ENCODE results near the gene DAD1. TPM values are rescaled to one million over a fixed set of nuclear protein-coding genes. Genes with fewer than 3 reads are reported as not detected.

The DAD1 gene
- total RNA-seq, 2 donors from 2014 or later: 176 to 193 TPM

GRCh38 chr14:22627506-22628263, 38.7 kb upstream of the DAD1 start:
- Mint-ChIP-seq H3K4me1 (peaks cover 10% of the 10 kb centered on the region), H3K27me3 (ENCODE audit: insufficient read depth) (peaks cover 2% of the 10 kb centered on the region), H3K4me3 (no peak overlapping the region), H3K36me3 (ENCODE audit: low read depth) (peaks cover 8% of the 10 kb centered on the region), H3K27ac (no peak overlapping the region), H3K9me3 (peaks cover 30% of the 10 kb centered on the region)
- no peak overlapping the region for H3K27ac ChIP-seq (ENCODE audit: low read depth, low read length)
- peaks cover 23% of the 10 kb centered on the region for H3K9me3 ChIP-seq (ENCODE audit: control insufficient read depth, low read length)
- H3K9ac ChIP-seq (ENCODE audit: extremely low read depth, low read length, poor library complexity, severe bottlenecking): no peak overlapping the region
- TF ChIP-seq CTCF (conservative IDR thresholded peaks at IDR 0.05): no peak
- DNase-seq: peak; percentile 59
- H3K27me3 ChIP-seq (ENCODE audit: control insufficient read depth, insufficient read depth, low read length, poor library complexity, severe bottlenecking): no peaks in the 10 kb centered on the region
- H3K4me1 ChIP-seq (ENCODE audit: control insufficient read depth, insufficient read depth, low read length): no peaks in the 10 kb centered on the region
- H3K36me3 ChIP-seq (ENCODE audit: control insufficient read depth, insufficient read depth, low read length): no peaks in the 10 kb centered on the region
- H3K4me3 ChIP-seq (ENCODE audit: low read length): no peak overlapping the region
- WGBS, 2 experiments (ENCODE audit: insufficient coverage in 1 of 2, insufficient read length in 1 of 2): 82 to 92% methylated on average over 6 to 7 of the region's 7 CpGs

GRCh38 chr14:22626590-22626989, 37.6 kb upstream of the DAD1 start:
- TF ChIP-seq CTCF (conservative IDR thresholded peaks at IDR 0.05): no peak
- Mint-ChIP-seq H3K4me3 (no peak overlapping the region), H3K27ac (no peak overlapping the region), H3K27me3 (ENCODE audit: insufficient read depth) (no peaks in the 10 kb centered on the region), H3K4me1 (peaks cover 10% of the 10 kb centered on the region), H3K36me3 (ENCODE audit: low read depth) (peaks cover 7% of the 10 kb centered on the region), H3K9me3 (peaks cover 27% of the 10 kb centered on the region)
- H3K9me3 ChIP-seq (ENCODE audit: control insufficient read depth, low read length): peaks cover 27% of the 10 kb centered on the region
- no peaks in the 10 kb centered on the region for H3K36me3 ChIP-seq (ENCODE audit: control insufficient read depth, insufficient read depth, low read length)
- H3K27ac ChIP-seq (ENCODE audit: low read depth, low read length): no peak overlapping the region
- H3K27me3 ChIP-seq (ENCODE audit: control insufficient read depth, insufficient read depth, low read length, poor library complexity, severe bottlenecking): no peaks in the 10 kb centered on the region
- DNase-seq: no peak
- no peak overlapping the region for H3K9ac ChIP-seq (ENCODE audit: extremely low read depth, low read length, poor library complexity, severe bottlenecking)
- 87 to 88% methylated on average over 3 to 6 of the region's 6 CpGs for WGBS, 2 experiments (ENCODE audit: insufficient coverage in 1 of 2, insufficient read length in 1 of 2)
- H3K4me1 ChIP-seq (ENCODE audit: control insufficient read depth, insufficient read depth, low read length): no peaks in the 10 kb centered on the region
- no peak overlapping the region for H3K4me3 ChIP-seq (ENCODE audit: low read length)

GRCh38 chr14:22623047-22623446, 34.0 kb upstream of the DAD1 start:
- no peak overlapping the region for H3K27ac Mint-ChIP-seq
- no peaks in the 10 kb centered on the region for H3K4me1 ChIP-seq (ENCODE audit: control insufficient read depth, insufficient read depth, low read length)
- no peak overlapping the region for H3K4me3 ChIP-seq (ENCODE audit: low read length)
- H3K27me3 ChIP-seq (ENCODE audit: control insufficient read depth, insufficient read depth, low read length, poor library complexity, severe bottlenecking): no peaks in the 10 kb centered on the region
- H3K4me3 Mint-ChIP-seq: no peak overlapping the region
- H3K4me1 Mint-ChIP-seq: peaks cover 10% of the 10 kb centered on the region
- H3K36me3 Mint-ChIP-seq (ENCODE audit: low read depth): peaks cover 8% of the 10 kb centered on the region
- no peak overlapping the region for H3K27ac ChIP-seq (ENCODE audit: low read depth, low read length)
- no peaks in the 10 kb centered on the region for H3K36me3 ChIP-seq (ENCODE audit: control insufficient read depth, insufficient read depth, low read length)
- H3K9ac ChIP-seq (ENCODE audit: extremely low read depth, low read length, poor library complexity, severe bottlenecking): no peak overlapping the region
- 61 to 72% methylated on average over 2 of the region's 2 CpGs for WGBS, 2 experiments (ENCODE audit: insufficient coverage in 1 of 2, insufficient read length in 1 of 2)
- peaks cover 23% of the 10 kb centered on the region for H3K9me3 Mint-ChIP-seq
- peaks cover 9% of the 10 kb centered on the region for H3K27me3 Mint-ChIP-seq (ENCODE audit: insufficient read depth)
- no peak for TF ChIP-seq CTCF (conservative IDR thresholded peaks at IDR 0.05)
- no peak for DNase-seq
- peaks cover 11% of the 10 kb centered on the region for H3K9me3 ChIP-seq (ENCODE audit: control insufficient read depth, low read length)

All from endodermal cell (in vitro differentiated cells).